Activated CD4-positive, alpha-beta T cell treated with anti-CD3 and anti-CD28 coated beads, Interleukin-2, Interleukin-6, amounts not matched to agents 100 ng/mL and 50 ng/mL, durations not matched to agents 16 hours and 8 hours (primary cell): ENCODE results near the gene SLC6A8.

Experiments
- DNase-seq: peaks from one replicate; pipeline ENCODE4 v3.0.0-alpha.2; 2020

The SLC6A8 gene

DNA sequence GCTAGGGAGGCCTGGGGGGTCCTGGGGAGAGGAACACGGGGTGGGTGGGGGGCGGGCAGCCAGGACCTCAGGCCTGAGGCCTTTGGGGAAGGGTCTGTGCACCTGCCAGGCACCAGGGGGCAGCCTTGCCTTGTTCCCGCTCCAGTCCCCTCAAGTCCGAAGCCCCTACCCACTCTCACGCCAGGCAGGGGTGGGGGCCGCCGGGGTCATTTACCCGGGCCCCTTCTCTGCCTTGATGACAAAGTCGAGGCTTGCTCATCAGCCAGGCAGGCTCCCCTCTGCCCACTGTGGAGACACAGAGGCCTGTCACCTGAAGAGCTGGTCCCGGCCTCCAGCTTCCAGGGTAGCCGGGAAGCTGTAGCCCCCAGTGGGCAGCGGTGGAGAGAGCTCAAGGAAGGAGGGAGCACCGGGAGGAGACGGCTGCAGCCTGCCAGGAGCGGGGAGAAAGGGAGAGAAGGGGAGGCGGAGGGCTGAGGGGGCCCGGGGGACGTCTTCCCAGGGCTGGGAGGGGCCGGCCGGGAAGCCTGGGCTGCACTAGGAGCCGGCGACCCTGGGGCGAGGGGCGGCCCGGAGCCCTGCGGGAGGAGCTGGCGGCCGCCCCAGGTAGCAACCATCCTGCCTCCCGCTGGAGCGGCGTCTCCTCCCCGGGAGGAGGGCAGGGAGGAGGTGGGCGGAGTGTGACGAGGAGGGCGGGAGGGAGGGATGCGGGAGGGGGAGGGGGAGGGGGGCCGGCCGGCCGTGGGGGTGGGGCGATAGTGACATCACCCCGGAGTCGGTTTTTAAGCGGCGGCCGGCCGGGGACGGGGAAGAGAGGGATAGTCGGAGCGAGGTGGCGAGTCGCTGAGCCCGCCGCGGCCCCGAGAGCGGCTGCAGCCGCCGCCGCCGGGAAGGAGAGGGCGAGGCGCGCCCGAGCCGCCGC lies at the start of gene SLC6A8:
TSS of gene SLC6A8 (plus strand) at position 806 of the 919 bp plus-strand sequence. CDS start 649 bp downstream, outside the sequence.
- peak; percentile 43 for DNase-seq

GRCh38 chrX:153638041-153638371 lies 49.7 kb upstream of the SLC6A8 start:
- no peak for DNase-seq

- DNase-seq: no peak
Measured at GRCh38 chrX:153638436-153639176, 49.1 kb upstream of the SLC6A8 start.

DNA sequence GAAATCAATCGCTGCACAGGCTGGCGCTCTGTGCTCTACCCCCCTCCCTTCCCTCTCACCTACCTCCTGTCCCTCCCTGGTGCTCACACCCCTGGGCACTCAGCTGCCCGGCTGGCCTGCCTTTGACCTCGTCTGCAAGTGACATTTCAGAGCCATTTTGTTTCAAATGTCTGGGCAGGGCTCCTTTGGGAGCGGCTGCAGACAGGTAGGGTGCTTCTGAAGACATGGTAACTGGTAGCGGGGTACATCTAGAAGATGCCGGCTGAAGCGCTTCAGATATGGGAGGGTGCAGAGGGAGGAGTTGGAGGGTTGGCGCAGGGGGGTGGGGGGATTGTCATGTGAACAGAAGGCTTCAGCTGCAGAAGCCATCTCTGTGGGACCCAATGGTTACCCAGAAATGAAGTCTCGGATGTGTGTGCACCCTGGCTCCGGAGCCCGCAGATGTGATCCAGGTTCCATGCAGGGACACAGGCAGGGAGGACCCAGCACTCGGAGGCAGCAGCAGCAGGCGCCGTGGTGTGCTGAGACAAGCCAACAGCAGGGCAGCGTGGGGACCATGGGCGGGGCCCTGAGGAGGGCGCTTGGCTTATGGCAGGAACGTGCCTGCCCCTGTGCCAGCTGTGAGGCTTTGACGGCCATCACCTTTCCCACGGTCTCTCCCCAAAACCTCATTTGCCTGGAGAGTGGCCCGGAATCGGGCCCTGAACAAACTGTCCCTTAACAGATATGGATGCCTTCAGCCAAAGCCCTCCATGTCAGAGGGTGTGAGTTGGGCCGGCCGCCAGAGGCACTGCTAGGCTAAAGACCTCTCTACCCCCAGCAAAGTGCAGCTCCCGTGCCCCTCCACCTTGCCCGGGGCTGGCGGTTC lies 48.3 kb upstream of the SLC6A8 start:
- DNase-seq: no peak

GRCh38 chrX:153640045-153640686 lies 47.6 kb upstream of the SLC6A8 start:
- no peak for DNase-seq

GRCh38 chrX:153640736-153641575 lies 46.8 kb upstream of the SLC6A8 start:
- DNase-seq: no peak

GRCh38 chrX:153641627-153642026 lies 46.1 kb upstream of the SLC6A8 start:
- no peak for DNase-seq

DNA sequence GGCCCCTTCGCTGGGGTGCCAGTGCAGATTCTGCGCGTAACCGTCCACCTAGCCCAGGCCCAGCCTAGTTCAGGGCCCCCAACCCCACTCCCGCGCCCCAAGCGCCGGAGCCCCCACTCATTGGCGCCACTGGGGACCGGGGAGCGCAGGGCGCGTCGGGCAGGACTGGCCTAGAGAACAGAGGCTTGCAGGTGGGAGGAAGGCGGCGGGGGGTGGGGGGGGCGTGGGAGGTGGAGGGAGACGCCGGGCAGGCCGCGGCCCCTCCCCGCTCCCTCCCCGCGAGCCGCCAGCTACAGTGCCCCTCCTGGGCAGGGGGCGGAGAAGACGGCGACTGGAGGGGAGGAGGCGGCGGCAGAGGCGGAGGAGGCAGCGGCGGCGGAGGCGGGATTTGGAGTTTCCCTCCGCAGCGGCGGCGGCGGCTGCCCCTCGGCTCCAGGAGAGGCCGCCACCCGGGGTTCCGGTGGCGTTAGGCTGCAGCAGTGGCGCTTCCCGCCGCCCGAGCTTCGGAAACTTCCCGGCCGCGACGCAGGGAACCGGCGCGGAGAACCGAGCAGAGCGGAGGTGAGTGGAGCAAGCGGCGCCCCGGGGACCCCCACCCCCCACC lies 45.6 kb upstream of the SLC6A8 start:
- DNase-seq: no peak

DNA sequence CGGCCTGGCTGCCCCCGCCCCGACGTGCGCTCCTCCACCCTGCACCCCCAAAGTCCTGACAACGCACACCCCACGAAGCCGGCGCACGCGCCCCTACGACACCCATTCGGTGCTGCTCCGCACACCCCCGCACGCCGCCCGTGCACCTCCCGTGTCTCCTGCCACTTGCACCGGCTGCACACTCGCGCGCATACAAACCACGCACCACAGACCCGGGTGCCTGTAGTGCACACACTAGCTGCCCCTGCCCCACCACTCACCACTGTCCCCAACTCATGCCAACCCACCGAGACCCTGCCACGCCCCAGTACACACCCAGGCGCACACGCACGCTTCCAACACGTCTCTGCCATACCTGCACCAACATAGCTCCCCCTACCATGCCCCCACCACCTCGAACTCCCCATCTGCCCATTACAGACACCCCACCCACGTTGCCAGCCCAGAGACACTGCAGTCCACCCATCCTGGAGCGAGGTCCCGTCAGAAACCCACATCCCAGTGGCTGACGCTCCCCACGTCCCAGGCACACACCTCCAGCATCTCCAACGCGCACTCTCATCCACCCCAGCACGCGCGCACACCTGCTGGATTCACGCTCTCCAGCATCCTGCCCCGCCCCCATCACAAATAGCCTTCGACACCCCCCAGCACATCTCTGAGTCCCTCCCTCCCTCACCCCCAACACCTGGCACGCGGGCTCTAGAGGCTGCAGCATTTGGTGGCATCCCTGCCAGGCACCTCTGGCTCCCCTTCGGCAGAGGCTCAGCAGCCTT lies 44.9 kb upstream of the SLC6A8 start:
- no peak for DNase-seq

- peak; percentile 13 for DNase-seq
Measured at GRCh38 chrX:153643431-153644351, 44.0 kb upstream of the SLC6A8 start.

DNA sequence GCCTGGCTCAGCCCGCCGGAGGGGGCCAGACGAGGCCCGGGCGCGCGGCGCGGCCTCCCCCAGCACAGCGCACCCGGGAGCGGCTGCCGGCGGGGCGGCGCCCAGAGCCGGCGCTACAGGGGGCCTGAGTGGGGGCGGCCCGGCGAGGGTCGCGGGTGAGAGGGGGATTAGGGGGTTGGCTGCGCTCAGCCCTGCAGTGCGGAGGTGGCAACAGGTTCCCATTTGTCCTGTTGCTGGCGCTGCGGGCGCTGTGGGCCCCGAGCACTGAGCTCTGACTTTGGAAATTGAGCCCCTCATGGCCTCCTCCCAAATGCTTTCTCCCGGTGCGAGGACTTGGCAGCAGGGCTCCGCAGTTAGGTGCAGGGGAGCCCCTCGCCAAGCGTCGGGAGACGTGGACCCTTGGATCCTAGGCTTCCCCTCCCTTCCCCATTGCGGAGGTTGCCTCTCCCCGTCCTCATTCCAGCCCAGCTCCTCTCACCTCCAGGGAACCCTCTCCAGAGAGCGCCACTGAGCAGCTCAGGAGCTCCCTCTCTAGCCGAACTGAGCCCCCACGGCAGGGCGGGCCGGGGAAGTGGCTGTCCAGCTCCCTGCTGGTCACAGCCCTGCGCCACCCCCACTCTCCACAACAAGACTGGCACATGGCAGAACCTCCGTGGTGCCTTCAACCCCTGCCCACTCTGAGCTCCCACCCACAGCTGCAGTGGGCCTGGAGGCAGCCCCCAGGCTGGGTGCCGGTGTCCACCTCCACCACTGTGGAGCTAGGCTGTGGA lies 43.2 kb upstream of the SLC6A8 start:
- DNase-seq: no peak

DNA sequence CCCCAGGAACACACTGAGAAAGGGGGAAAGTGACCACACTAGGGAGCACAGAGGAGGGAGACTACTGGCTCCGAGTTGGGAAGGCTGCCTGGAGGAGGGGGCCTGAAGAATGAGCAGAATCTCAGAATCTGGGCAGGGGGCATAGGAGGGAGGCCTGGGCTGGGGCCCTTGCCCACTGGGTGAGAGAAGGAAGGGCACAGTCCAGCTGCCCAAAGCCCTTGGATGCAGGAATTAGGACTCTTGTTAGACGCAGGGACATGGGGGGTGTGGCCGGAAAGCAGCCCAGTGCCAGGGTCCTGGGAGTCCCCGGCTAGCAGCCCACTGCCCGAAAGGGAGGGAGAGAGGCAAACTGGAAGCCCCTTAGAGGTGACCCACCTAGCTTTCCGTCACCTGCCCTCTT lies 42.6 kb upstream of the SLC6A8 start:
- DNase-seq: no peak

GRCh38 chrX:153645921-153646488 lies 41.7 kb upstream of the SLC6A8 start:
- no peak for DNase-seq

DNA sequence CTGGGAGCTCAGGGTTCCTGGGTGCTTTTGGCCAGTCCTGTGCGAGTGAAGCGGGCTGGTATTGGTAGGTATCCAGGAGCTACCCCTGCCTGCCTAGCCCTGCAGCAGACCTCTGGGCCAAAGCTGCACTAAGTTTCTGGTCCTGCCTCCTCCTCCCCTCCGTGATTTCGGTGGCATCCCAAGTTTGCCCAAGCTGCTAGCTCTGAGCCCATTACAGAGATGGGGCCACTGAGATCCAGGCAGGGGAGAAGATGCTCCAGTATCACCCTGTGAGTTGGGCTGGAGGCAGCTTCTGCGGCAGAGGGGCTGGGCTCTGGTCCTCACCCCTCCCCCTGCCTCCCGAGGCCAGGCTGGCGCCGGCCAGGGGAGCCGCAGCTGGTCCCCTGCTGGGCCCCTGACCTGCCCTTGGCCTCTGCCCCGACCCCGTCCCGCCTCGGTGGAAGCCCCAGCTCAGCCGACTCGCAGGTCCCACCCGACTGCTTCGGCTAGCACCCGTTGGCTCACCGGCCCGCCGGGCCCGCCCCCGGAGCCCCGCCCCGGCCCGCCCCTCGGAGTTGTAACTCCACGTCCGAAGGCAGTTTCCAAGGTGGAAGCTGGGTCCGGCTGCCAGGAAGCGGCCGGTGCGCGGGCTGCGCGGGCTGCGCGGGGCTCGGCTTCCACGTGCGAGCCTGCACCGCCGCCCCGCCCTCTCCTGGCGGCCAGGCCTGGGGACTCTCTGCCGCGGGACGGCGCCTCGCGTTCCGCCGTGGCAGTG lies 40.9 kb upstream of the SLC6A8 start, which contains the start of gene DUSP9:
TSS of gene DUSP9 (plus strand) at position 584 of the 754 bp plus-strand sequence. CDS start 751 bp downstream, outside the sequence.
- DNase-seq: no peak

- DNase-seq: no peak
Measured at GRCh38 chrX:153647461-153648357, 40.0 kb upstream of the SLC6A8 start.
